HG03565 (cell line): ENCODE data around the gene RHOT1.
"Not testable (repeated sequence)": the region's sequence is repeated elsewhere in the genome, so short reads cannot be mapped to it uniquely, and the experiment has no call there.

Experiments used
- ATAC-seq: cut with Tn5 transposase; IDR thresholded peaks from one replicate; pipeline ENCODE4 v1.9.1; 2021; ENCODE audit warnings: mild to moderate bottlenecking, moderate library complexity; ENCODE audit not compliant: unreplicated experiment

Gene RHOT1

DNA sequence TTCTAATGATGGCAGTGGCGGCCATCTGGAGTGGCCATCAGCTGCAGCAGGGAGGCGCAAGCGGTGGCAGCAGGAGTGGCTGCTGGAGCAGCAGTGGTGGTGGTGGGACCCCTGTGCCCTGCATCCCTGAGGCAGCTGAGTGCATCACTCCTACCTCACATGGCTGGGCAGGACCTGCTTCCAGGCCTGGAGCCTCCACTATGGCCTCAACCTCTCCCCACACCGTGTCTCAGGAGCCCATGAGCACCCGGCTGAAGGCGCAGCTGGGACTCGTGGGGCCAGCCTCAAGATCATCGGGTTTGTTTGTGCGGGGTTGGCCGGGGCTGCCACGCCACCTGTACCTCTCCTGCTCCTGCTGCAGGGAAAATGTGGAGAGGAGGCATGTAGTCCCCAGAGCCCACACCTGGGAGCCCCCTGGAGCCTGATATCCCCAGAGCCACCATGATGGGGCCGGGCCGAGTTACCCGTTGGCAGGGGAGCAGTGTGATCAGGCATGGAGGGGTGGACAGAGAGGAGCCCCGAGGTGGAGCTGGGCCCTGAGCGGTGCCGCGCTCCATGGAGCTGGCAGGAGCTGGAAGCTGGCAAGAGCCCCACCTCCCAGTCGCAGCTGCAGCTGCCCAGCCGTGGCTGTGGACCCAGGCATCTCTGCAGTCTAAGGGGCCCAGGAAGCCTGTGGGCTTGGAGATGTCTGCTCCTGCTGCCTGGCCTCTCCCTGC lies 16.7 kb downstream of the RHOT1 start:
- no peak for ATAC-seq

DNA sequence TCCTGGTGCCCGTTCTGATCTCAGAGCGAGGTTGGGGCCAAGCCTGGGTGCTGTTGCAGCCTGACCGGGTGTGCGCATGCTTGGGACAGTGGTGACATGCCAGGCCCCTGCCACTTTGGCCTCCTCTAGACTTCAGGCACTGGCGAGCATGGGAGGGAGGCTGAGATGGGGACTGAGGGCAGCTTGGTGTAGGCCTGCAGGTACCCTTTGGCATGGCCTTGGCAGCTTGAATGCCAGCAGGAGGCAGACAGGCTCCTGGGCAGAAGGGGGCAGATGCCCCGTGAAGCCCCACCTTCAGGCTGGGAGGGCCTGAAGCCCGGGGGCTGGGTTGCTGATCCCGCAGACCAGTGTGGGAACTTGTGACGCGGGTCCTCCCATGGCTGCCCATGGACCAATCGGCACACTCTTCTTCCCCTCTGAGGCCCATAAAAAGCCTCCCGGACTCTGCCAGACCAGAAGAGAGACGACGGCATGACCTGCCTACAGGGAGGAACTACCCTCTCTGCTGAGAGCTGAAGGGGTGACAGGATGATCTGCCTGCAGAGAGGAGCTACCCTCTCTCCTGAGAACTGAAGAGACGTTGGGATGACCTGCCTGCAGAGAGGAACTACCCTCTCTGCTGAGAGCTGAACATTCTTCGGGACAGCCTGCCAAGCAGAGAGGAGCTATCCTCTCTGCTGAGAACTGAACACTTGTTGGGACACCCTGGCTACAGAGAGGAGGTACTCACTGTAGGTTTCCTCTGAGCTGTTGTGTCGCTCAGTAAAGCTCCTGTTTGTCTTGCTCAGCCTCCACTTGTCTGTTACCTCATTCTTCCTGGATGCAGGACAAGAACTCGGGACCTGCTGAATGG lies 17.5 kb downstream of the RHOT1 start:
- no peak for ATAC-seq

DNA sequence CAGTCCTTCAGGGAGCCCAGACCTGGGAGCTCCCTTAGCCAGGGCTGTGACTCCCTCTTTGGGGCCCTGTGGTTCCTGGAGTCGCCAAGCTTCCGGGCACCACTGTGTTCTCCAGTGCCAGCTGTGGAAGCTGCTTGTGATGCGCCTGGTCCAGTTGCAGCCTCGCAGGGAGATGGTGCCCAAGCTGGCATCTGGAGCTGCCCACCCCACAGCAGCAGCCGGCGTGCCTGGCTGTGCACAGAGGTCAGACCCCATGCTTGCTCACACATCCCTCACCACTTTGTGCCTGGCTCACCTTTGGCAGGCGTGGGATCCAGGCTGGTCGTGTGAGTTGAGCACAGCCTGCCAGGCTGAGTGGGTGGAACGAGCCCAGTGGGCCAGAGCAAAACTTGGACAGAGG lies 18.2 kb downstream of the RHOT1 start:
- ATAC-seq: no peak

DNA sequence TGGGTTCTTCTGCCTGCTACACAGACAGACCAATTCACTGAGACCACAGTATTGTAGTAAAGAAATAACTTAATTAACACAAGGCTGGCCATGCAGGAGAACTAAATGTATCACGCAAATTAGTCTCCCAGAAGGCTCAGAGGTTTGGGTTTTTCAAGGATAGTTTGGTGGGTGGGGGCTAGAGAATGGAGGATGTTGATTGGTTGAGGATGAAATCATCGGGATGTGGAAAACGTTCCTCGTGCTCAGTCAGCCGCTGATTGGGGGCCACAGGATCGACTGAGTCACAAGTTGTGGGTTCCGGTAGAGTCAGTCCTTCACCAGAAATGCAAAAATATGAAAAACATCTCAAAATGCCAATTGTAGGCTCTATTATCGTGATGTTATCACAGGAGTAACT lies 18.7 kb downstream of the RHOT1 start:
- no peak for ATAC-seq

DNA sequence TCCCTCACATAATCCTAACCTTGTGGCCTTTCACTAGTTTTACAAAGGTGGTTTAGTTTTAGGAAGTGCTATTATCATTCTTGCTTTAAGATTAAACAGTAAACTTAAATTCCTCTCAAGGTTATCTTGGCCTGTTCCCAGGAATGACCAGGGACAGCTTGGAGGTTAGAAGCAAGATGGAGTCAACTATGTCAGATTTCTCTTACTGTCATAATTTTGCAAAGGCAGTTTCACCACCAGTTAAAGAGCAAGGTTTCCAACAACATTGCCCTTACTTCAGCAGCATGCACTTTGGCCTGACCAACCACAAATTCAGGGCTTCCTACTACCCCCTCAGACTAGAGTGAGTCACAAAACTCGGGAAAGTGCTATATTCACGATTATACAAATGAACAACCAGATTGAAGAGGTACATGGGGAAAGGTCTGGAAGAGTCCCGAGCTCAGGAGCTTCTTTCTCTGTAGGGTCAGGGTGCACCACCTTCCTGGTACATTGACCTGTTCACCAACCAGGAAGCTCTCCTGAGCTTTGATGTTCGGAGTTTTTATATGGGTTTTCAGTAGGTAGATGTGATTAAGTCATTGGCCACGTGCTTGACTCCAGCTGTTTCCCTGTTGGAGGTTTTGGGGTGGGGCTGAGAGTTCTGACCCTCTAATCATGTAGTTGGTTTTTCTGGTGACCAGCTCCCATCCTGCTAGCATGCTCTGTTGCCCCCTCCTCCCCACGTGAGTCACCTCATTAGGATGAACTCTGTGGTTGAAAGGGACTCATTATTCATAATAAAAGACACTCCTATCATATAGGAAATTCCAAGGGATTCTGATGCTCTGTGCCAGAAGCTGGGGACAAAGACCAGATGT lies 19.4 kb downstream of the RHOT1 start:
- ATAC-seq: no peak

DNA sequence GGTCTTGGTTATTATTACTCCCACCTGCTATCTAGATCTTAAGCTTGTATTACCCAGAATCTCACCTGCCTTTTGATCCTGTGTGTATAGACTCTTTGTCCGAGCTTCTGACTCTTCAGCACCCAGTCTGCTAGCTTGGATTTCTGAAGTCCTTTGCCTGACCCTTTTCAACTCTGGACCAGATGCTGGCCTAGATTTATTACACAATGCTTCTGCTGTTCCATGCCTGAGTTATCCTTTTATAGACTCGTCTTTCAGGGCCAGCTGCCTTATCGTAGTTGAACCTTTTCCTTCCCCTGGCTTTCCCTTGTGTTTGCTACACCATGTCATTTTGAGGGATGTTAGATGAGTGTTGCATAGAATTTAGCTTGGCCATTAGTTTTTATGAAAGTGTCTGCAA lies 32.6 kb downstream of the RHOT1 start:
- no peak for ATAC-seq

DNA sequence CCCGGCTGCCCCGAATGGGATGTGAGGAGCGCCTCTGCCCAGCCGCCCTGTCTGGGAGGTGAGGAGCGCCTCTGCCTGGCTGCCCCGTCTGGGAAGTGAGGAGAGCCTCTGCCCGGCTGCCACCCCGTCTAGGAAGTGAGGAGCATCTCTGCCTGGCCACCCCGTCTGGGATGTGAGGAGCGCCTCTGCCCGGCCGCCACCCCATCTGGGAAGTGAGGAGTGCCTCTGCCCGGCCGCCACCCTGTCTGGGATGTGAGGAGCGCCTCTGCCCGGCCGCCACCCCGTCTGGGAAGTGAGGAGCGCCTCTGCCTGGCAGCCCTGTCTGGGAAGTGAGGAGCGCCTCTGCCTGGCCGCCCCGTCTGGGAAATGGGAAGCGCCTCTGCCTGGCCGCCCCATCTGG lies 36.4 kb downstream of the RHOT1 start:
- not testable (repeated sequence) for ATAC-seq

DNA sequence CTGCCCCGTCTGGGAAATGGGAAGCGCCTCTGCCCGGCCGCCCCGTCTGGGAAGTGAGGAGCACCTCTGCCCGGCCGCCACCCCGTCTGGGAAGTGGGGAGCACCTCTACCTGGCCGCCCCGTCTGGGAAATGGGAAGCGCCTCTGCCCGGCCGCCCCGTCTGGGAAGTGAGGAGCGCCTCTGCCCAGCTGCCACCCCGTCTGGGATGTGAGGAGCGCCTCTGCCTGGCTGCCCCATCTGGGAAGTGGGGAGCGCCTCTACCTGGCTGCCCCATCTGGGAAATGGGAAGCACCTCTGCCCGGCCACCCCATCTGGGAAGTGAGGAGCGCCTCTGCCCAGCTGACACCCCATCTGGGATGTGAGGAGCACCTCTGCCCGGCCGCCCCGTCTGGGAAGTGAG lies 36.8 kb downstream of the RHOT1 start:
- not testable (repeated sequence) for ATAC-seq

DNA sequence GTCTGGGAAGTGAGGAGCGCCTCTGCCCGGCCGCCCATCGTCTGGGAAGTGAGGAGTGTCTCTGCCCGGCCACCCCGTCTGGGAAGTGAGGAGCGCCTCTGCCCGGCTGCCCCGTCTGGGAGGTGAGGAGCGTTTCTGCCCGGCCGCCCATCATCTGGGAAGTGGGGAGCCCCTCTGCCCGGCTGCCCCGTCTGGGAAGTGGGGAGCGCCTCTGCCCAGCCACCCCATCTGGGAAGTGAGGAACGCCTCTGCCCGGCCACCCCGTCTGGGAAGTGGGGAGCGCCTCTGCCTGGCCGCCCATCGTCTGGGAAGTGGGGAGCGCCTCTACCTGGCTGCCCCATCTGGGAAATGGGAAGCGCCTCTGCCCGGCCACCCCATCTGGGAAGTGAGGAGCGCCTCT lies 37.2 kb downstream of the RHOT1 start:
- not testable (repeated sequence) for ATAC-seq

DNA sequence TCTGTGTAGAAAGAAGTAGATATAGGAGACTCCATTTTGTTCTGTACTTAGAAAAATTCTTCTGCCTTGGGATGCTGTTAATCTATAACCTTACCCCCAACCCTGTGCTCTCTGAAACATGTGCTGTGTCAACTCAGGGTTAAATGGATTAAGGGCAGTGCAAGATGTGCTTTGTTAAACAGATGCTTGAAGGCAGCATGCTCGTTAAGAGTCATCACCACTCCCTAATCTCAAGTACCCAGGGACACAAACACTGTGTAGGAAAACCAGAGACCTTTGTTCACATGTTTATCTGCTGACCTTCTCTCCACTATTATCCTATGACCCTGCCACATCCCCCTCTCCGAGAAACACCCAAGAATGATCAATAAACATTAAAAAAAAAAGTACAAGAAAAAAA lies 38.0 kb downstream of the RHOT1 start:
- not testable (repeated sequence) for ATAC-seq

DNA sequence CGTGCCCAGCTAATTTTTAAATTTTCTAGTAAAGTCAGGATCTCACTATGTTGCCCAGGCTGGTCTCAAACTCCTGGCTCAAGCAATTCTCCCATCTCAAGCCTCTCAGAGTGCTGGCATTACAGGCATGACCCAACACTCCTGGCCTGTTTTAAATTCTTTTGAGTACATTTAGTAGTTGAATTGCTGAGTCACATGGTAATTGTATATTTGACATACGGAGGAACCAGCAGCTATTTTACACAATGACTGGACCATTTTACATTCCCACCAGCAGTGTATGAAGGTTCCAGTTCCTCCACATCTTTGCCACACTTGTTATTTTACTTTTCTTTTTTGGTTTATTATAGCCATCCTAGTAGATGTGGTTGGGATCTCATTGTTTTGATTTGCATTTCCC lies 43.6 kb downstream of the RHOT1 start:
- no peak for ATAC-seq

DNA sequence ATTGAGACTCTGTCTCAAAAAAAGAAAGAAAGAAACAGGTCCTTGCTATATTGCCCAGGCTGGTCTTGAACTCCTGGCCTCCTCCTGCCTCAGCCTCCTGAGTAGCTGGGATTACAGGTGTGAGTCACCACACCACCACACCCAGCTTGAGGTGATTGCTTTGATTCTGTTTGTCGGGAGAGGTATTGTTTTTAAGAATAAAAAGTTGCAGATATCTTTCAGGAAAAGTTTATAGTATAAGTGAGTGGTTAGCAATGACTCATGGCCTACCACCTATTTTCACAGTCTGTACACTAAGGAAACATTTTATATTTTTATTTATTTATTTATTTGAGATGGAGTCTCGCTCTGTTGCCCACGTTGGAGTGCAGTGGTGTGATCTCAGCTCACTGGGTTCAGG lies 45.0 kb downstream of the RHOT1 start:
- ATAC-seq: no peak

DNA sequence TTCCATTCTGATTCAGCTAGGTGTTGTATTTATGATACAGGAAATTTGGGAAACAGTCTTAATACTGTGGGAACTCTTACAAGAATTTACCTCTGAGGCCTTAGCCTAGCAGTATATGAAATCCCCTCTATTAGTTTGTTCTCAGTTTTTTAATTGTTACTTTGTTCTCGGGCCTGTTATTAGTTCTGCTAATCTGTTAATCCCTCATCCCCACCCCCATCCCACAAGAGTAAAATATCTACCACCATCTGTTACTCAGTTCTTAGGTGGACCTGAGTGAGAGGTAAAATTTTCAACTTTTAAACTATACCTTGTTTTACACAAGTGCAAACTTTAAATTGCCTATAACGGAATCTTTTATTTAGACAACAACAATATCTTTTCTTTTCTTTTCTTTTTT lies 47.0 kb downstream of the RHOT1 start:
- no peak for ATAC-seq

DNA sequence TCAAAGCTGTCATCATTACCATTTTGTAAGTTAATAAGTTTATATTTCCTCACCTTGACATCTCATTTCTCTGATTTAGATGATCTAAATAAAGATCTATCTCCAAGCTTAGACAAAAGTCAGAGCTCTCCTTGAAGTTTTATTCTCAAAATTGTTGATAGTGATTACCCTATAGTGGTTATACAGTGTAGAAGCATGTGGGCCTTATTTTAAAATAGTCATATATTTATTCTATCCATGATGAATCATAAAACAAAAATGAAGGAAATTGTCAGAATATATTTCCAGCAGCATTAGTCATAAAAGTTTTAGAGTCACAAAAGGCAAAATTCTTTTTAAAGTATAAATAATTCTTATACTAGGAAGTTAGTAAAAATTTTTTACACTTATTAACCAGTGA lies 49.0 kb downstream of the RHOT1 start:
- ATAC-seq: no peak

DNA sequence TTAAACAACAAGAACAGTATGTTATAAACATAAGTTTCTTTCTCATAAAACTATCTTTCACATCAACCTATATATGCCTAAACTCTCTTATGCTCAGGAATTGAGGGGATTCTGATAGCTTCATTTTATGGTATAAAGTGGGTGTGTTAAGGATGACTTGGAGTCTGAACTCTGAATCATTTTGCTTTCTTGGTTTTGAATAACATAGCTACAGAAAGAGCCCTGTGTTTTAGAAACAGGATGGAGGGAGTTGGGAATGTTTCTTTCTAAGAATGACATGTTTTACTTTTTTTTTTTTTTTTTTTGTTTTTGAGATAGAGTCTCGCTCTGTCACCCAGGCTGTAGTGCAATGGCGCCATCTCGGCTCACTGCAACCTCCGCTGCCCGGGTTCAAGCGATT lies 50.1 kb downstream of the RHOT1 start:
- no peak for ATAC-seq

DNA sequence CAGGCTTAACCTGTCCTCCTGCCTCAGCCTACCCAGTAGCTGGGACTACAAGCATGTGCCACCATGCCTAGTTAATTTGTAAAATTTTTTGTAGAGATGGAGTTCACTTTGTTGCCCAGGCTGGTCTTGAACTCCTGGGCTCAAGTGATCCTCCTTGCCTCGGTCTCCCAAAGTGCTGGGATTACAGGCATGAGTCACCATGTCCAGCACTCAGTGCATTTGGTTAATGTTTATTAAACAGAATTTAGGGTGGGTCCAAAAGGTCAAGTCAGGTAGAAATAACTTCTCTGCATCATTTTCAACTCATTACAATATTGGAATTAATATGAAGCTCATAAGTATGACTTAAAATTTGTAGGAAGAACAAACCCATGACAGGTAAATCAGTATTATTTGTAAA lies 55.7 kb downstream of the RHOT1 start:
- ATAC-seq: no peak

DNA sequence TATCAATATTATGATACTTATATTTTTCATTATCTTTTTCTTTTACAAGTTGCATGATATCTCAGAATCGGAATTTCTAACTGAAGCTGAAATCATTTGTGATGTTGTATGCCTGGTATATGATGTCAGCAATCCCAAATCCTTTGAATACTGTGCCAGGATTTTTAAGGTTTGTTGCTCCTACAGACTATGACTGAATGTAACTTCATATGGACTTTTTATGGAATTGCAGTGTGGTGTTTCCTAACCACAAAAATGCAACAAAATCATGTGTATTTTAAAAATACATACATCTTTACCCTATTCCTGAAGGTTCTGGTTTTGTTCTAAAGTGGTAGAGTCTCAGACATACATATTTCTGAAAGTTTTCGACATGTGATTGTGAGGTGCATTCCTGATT lies 64.6 kb downstream of the RHOT1 start:
- no peak for ATAC-seq

DNA sequence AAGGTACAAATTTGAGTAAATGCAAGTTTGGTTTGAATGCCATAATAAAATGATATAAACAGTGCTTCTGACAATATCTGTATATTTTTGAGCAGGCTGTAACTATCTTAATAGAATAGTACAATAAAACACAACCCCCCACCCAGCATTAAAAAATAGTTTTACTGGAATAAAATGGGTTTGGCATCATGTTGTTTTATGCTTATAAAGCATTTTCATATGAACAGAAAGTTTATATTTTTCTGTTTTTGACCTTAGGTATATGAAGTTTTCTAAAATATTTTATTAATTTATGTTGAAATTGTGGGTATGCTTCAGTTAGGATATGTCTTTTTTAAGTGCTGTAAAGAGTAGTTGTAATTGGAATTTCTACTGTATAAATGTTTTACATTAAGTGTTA lies 66.1 kb downstream of the RHOT1 start:
- no peak for ATAC-seq

DNA sequence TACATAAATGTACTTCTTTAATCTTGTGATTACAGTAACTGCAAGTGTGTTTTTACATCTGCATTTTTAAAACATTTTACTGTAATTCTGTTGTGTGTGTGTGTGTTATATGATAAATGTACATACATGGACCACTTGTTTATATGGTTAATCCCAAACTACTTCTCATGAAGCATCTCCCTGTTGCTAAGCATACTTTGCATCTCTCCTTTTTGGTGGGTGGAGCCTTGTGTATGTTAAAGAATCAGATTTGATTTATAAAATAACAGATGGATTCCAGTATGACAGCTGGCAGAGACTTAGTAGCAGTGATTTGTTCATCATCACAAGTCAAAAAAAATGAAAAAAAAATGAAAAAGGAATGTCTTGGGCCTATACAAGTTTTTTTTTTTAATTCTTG lies 67.3 kb downstream of the RHOT1 start:
- no peak for ATAC-seq

DNA sequence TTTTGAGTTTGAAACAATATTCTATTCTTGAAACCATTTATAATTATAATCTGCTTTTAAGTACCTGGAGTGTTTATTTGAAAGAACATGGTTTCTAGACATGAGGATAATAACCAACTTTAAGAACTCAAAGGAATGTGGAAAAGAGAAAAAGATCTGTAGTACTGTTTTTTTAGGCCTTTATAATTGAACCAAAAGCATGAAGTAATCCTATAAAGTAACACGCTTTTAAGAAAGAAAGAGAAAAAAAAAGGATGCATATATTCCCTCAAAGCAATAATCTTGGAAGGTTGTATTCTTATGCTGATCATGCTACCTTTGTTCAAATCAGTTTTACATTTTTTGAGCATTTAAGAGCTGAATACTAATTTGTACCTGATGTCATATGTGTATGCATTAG lies 69.4 kb downstream of the RHOT1 start:
- ATAC-seq: no peak

DNA sequence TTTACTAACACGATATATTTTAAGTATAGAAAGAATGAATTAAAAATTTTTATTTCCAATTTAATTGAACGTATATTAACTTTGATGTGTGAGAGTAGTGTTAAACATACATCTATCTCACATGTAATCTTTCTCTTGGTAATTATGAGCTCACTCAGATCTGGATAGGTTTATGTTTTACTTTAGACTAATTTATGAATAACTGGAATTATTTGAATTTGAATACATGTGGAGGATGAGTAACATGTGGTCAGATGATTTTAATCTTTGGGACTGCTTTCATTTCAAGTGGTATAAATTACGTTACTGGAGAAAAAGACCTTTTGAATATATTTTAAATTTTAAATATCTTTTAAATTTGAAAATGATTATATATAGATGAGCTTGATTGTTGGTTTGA lies 73.4 kb downstream of the RHOT1 start:
- ATAC-seq: no peak

DNA sequence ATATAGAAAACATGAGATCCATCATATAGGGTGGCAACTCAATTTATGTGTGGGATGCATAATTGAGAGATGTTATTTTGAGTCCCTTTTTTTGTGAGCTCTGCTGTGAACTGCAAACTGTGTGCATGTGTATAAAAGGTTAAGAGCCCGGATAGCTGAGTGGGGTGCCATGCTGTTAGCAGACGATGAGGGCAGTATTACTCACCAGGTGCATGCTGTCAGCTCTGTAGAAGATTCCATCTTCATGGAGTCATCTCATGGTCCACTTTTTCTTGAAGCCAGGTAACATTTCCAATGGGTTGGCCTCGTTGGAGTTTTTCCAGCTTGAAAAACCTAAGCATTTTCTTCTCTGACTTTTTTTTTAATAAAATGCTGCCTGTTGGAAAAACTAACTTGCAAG lies 80.3 kb downstream of the RHOT1 start:
- no peak for ATAC-seq
